Measurements from ENCODE around the gene TMA7.

GRCh38 chr3:48429960-48430707 is 9.9 kb upstream of the TMA7 start, which contains the start of gene PLXNB1:
- TF ChIP-seq RFX5 (IDR thresholded peaks at IDR 0.05; ENCODE audit: low read depth, low read length) (no peak), CTCF (IDR thresholded peaks at IDR 0.05 in 2 of 3, conservative IDR thresholded peaks at IDR 0.05 in 1 of 3; ENCODE audit: control insufficient read depth in 2 of 3, extremely low read depth in 1 of 3, insufficient read depth in 1 of 3, low read depth in 3 of 3, low read length in 3 of 3) (no peak), SP1 (IDR thresholded peaks at IDR 0.05; ENCODE audit: low read depth, low read length) (no peak), ZZZ3 (IDR thresholded peaks at IDR 0.05; ENCODE audit: control insufficient read depth, insufficient read length, low read depth) (no peak)

All from GM12878 (cell line).